OCI-LY1 (cell line): ENCODE measurements around the gene SRR.

Experiments used
- H2AFZ ChIP-seq: fragments of 200-600 bp; sonication (generic), shearing (Covaris generic); 2 replicates; pipeline ENCODE4 v1.6.0; 2014; ENCODE audit warnings: antibody characterized with exemption, mild to moderate bottlenecking, low read length
- H3F3A ChIP-seq: fragments of 200-600 bp; sonication (generic), shearing (Covaris generic); 2 replicates; pipeline ENCODE4 v1.6.0; 2014; ENCODE audit warnings: mild to moderate bottlenecking, antibody characterized with exemption, low read length, moderate library complexity; ENCODE audit not compliant: insufficient read depth
- H3K27ac ChIP-seq: fragments of 200-600 bp; sonication (generic); 2 replicates; pipeline ENCODE4 v1.5.1; 2014; ENCODE audit warnings: low read length, mixed run types, mild to moderate bottlenecking, low read depth; ENCODE audit not compliant: poor library complexity, severe bottlenecking
- H3K27me3 ChIP-seq: fragments of 200-600 bp; sonication (generic); 2 replicates; pipeline ENCODE4 v1.6.0; 2014; ENCODE audit warnings: antibody characterized with exemption, mild to moderate bottlenecking, low read length, moderate library complexity; ENCODE audit not compliant: insufficient read depth
- H3K36me3 ChIP-seq: fragments of 200-600 bp; sonication (generic); 2 replicates; pipeline ENCODE4 v1.6.1; 2014; ENCODE audit warnings: mild to moderate bottlenecking, antibody characterized with exemption, low read length, moderate library complexity, mixed read lengths; ENCODE audit not compliant: insufficient read depth
- H3K4me1 ChIP-seq: fragments of 200-600 bp; sonication (generic); 2 replicates; pipeline ENCODE4 v1.5.1; 2014; ENCODE audit warnings: mild to moderate bottlenecking, low read length, moderate library complexity; ENCODE audit not compliant: insufficient read depth, severe bottlenecking
- H3K4me2 ChIP-seq: fragments of 200-600 bp; sonication (generic), shearing (Covaris generic); 2 replicates; pipeline ENCODE4 v1.6.1; 2014; ENCODE audit warnings: low read length
- H3K4me3 ChIP-seq: fragments of 200-600 bp; sonication (generic); 2 replicates; pipeline ENCODE4 v1.5.1; 2014; ENCODE audit warnings: low read length, low read depth, mild to moderate bottlenecking, mixed read lengths; ENCODE audit not compliant: poor library complexity, severe bottlenecking
- H3K79me2 ChIP-seq: fragments of 200-600 bp; shearing (Covaris generic); 2 replicates; pipeline ENCODE4 v1.6.1; 2016; ENCODE audit warnings: mixed run types, low read length, mixed read lengths; ENCODE audit not compliant: insufficient read depth
- H3K9ac ChIP-seq: fragments of 200-600 bp; sonication (generic), shearing (Covaris generic); 2 replicates; pipeline ENCODE4 v1.6.1; 2014; ENCODE audit warnings: mild to moderate bottlenecking, low read length, mixed read lengths
- H3K9me2 ChIP-seq: fragments of 200-600 bp; sonication (generic), shearing (Covaris generic); 2 replicates; pipeline ENCODE4 v1.6.1; 2014; ENCODE audit warnings: low read depth, mild to moderate bottlenecking, low read length, mixed read lengths
- H3K9me3 ChIP-seq: fragments of 200-600 bp; shearing (Covaris generic); 2 replicates; pipeline ENCODE4 v1.6.1; 2014; ENCODE audit warnings: low read length, mixed read lengths
- H4K20me1 ChIP-seq: fragments of 200-600 bp; sonication (generic), shearing (Covaris generic); 2 replicates; pipeline ENCODE4 v1.6.0; 2016; ENCODE audit warnings: mild to moderate bottlenecking, low read length; ENCODE audit not compliant: insufficient read depth
- EZH2 ChIP-seq: fragments of 200-600 bp; sonication (generic), shearing (Covaris generic); IDR thresholded peaks from 2 replicates; pipeline ENCODE4 v1.8.0; 2017; ENCODE audit warnings: borderline replicate concordance, mixed run types, mild to moderate bottlenecking, antibody characterized with exemption, low read length, moderate library complexity, mixed read lengths
- TF ChIP-seq, protein P1 (sequence below): fragments of 200-600 bp; sonication (generic), shearing (Covaris generic); IDR thresholded peaks from 2 replicates; pipeline ENCODE4 v1.5.1; 2017; ENCODE audit warnings: mild to moderate bottlenecking, antibody characterized with exemption, low read length, moderate library complexity, mixed read lengths

Gene SRR

DNA sequence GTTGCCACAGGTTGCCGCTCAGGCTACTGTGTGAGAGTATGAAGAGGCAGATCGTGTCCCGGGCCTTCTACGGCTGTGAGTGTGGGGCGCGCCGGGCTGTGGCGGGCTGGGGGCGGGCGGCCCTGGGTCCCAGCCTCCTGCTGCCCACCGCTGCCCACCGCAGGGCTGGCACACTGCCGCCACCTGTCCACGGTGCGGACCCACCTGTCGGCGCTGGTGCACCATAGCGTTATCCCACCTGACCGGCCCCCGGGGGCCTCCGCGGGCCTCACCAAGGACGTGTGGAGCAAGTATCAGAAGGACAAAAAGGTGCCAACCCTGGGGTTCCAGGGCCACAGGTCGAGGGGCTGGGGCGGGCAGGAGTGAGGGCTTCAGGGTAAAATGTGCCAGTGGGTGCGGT is 68.4 kb downstream of the SRR start:
- Histone ChIP-seq H4K20me1 (no peaks in the 10 kb centered on the region), H3K9me2 (no peaks in the 10 kb centered on the region), H3F3A (no peaks in the 10 kb centered on the region), H3K36me3 (peaks cover 25% of the 10 kb centered on the region), H3K4me1 (no peaks in the 10 kb centered on the region), H3K9me3 (no peaks in the 10 kb centered on the region), H3K9ac (no peak overlapping the region), H3K4me3 (no peak overlapping the region), H3K4me2 (no peak overlapping the region), H3K27me3 (no peaks in the 10 kb centered on the region), H3K27ac (no peak overlapping the region), H3K79me2 (no peaks in the 10 kb centered on the region), H2AFZ (no peak overlapping the region)
- TF ChIP-seq, protein P1, sequence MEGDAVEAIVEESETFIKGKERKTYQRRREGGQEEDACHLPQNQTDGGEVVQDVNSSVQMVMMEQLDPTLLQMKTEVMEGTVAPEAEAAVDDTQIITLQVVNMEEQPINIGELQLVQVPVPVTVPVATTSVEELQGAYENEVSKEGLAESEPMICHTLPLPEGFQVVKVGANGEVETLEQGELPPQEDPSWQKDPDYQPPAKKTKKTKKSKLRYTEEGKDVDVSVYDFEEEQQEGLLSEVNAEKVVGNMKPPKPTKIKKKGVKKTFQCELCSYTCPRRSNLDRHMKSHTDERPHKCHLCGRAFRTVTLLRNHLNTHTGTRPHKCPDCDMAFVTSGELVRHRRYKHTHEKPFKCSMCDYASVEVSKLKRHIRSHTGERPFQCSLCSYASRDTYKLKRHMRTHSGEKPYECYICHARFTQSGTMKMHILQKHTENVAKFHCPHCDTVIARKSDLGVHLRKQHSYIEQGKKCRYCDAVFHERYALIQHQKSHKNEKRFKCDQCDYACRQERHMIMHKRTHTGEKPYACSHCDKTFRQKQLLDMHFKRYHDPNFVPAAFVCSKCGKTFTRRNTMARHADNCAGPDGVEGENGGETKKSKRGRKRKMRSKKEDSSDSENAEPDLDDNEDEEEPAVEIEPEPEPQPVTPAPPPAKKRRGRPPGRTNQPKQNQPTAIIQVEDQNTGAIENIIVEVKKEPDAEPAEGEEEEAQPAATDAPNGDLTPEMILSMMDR: no peak
- no peak for TF ChIP-seq EZH2

DNA sequence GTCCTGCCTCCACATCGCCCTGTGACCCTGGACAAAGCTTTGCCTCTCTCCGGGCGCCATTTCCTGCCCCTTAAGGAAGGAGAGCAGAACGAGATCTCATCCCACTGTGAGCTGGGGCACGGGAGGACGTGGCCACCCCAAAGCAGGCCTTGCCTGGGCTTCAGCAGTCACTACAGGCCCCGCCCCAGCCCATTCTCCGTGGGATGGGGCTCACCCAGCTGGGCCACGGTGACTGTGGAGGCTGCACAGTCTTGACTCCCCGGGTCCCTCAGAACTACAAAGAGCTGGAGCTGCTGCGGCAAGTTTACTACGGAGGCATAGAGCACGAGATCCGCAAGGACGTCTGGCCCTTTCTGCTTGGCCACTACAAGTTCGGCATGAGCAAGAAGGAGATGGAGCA is 68.9 kb downstream of the SRR start:
- no peaks in the 10 kb centered on the region for H3K9me2 ChIP-seq
- H3K27ac ChIP-seq: no peak overlapping the region
- H3K4me2 ChIP-seq: no peak overlapping the region
- H3K9ac ChIP-seq: no peak overlapping the region
- no peaks in the 10 kb centered on the region for H3K79me2 ChIP-seq
- H4K20me1 ChIP-seq: no peaks in the 10 kb centered on the region
- H3K9me3 ChIP-seq: no peaks in the 10 kb centered on the region
- H3K4me3 ChIP-seq: no peak overlapping the region
- no peaks in the 10 kb centered on the region for H3K4me1 ChIP-seq
- H2AFZ ChIP-seq: no peak overlapping the region
- no peaks in the 10 kb centered on the region for H3F3A ChIP-seq
- H3K36me3 ChIP-seq: peaks cover 29% of the 10 kb centered on the region
- H3K27me3 ChIP-seq: no peaks in the 10 kb centered on the region
- TF ChIP-seq, protein P1: no peak
- no peak for TF ChIP-seq EZH2

DNA sequence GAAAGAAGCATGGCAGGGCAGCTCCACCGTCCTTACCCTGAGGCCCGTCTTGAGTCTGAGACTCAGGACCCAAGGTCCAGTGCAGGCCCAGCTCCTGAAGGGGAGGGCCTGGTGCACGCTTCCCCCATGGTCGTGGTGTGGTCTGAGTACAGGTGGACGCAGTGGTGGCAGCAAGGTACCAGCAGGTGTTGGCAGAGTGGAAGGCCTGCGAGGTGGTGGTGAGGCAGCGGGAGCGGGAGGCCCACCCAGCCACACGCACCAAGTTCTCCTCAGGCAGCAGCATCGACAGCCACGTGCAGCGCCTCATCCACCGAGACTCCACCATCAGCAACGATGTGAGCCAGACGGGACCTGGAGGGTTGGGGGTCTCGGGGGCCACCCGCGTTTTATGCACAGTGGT is 69.4 kb downstream of the SRR start:
- Histone ChIP-seq H3K4me2 (no peak overlapping the region), H3K36me3 (peaks cover 33% of the 10 kb centered on the region), H3K27ac (no peak overlapping the region), H4K20me1 (no peaks in the 10 kb centered on the region), H3K9ac (no peak overlapping the region), H3K79me2 (no peaks in the 10 kb centered on the region), H3K4me1 (no peaks in the 10 kb centered on the region), H3K27me3 (no peaks in the 10 kb centered on the region), H3F3A (no peaks in the 10 kb centered on the region), H3K9me3 (no peaks in the 10 kb centered on the region), H3K4me3 (no peak overlapping the region), H2AFZ (no peak overlapping the region), H3K9me2 (no peaks in the 10 kb centered on the region)
- TF ChIP-seq, protein P1: no peak
